Measurements from ENCODE around the gene ZMYM2.
A peak's percentile ranks its signal among the peaks of the same experiment; 100 is the strongest.
"Not testable (repeated sequence)": the region's sequence is repeated elsewhere in the genome, so short reads cannot be mapped to it uniquely, and the experiment has no call there.

Gene ZMYM2

GRCh38 chr13:19958155-19959111 lies at the start of gene ZMYM2:
Gene ZMYM2 (plus strand): TSS chr13:19958727. CDS start chr13:19993073, 34,346 bp downstream.
- FAIRE-seq, result no peak

- FAIRE-seq, result no peak
These were observed 48.0 kb upstream of the ZMYM2 start for GRCh38 chr13:19910336-19911072.

- FAIRE-seq, result peak; percentile 93
These were observed 31.3 kb upstream of the ZMYM2 start for GRCh38 chr13:19927117-19927748.

GRCh38 chr13:19940106-19940505 lies 18.4 kb upstream of the ZMYM2 start:
- FAIRE-seq, result no peak

- FAIRE-seq, result peak; percentile 19
These were observed 8.2 kb upstream of the ZMYM2 start for GRCh38 chr13:19950374-19950773.

GRCh38 chr13:19952850-19953249 lies 5.7 kb upstream of the ZMYM2 start:
- FAIRE-seq, result no peak

GRCh38 chr13:19955873-19956559 lies 2.5 kb upstream of the ZMYM2 start:
- peak; percentile 13 for FAIRE-seq

GRCh38 chr13:19957320-19958154 lies 990 bp upstream of the ZMYM2 start:
- no peak for FAIRE-seq

- FAIRE-seq, result no peak
These were observed 759 bp downstream of the ZMYM2 start for GRCh38 chr13:19959141-19959830.

- FAIRE-seq, result peak; percentile 98
These were observed 1.5 kb downstream of the ZMYM2 start for GRCh38 chr13:19959831-19960652.

GRCh38 chr13:19960653-19960976 lies 2.1 kb downstream of the ZMYM2 start:
- FAIRE-seq, result no peak

- no peak for FAIRE-seq
These were observed 3.0 kb downstream of the ZMYM2 start for GRCh38 chr13:19961489-19961888.

GRCh38 chr13:19961924-19962323 lies 3.4 kb downstream of the ZMYM2 start:
- FAIRE-seq, result no peak

GRCh38 chr13:19962894-19963293 lies 4.4 kb downstream of the ZMYM2 start:
- no peak for FAIRE-seq

GRCh38 chr13:19967621-19968020 lies 9.1 kb downstream of the ZMYM2 start:
- no peak for FAIRE-seq

GRCh38 chr13:19974498-19975009 lies 16.0 kb downstream of the ZMYM2 start:
- FAIRE-seq, result not testable (repeated sequence)

- FAIRE-seq, result no peak
These were observed 20.4 kb downstream of the ZMYM2 start for GRCh38 chr13:19978831-19979437.

GRCh38 chr13:19981685-19982238 lies 23.2 kb downstream of the ZMYM2 start:
- no peak for FAIRE-seq

GRCh38 chr13:19982447-19983043 lies 24.0 kb downstream of the ZMYM2 start:
- no peak for FAIRE-seq
